Activated CD4-positive, alpha-beta T cell treated with anti-CD3 and anti-CD28 coated beads, Interleukin-2, amount 50 U/mL, for 16 hours (primary cell): ENCODE data around the gene MSH5.
"Not testable (repeated sequence)": the region's sequence is repeated elsewhere in the genome, so short reads cannot be mapped to it uniquely, and the experiment has no call there.

Source experiments
- DNase-seq: peaks from one replicate; pipeline ENCODE4 v3.0.0-alpha.2; 2020

MSH5 gene

DNA sequence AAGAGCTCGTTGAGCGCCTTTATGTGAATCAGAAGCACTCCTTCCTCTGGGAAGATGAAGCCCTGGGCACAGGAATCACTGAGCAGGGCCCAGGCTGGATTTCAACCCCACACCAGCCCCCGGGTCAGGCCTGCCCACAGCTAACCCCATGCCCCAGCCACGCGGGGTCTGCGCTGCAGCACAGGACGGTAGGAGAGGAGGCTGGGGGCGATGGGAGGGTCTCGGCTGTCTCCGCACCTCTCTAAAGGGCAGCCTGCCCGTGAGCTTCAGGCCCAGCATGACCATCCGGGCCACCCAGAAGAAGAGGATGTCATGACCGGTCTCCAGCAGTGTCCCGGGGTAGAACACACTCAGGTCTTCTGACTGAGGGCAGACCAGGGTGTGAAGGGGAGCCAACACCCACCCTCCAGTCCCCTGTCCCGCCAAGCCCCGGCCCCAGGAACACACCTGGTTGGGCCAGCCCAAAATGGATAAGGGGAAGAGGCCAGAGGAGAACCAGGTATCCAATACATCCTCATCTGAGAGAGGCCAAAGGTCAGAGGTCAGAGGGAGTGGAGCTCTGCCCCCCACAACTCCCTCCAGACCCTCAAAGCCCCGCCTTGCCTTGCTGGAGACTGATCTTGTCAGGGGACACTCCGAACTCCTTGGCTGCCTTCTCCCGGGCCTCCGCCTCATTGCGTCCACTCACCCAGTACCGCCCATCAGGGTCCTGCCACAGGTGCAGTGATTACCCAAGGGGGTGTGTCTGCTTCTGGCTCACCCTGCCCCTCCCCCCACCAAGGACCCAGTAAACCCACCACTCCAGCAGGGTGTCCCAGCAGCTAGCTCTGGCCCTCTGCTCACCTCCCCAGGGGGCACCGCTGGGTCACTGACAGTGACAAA is 41.7 kb downstream of the MSH5 start:
- no peak for DNase-seq

DNA sequence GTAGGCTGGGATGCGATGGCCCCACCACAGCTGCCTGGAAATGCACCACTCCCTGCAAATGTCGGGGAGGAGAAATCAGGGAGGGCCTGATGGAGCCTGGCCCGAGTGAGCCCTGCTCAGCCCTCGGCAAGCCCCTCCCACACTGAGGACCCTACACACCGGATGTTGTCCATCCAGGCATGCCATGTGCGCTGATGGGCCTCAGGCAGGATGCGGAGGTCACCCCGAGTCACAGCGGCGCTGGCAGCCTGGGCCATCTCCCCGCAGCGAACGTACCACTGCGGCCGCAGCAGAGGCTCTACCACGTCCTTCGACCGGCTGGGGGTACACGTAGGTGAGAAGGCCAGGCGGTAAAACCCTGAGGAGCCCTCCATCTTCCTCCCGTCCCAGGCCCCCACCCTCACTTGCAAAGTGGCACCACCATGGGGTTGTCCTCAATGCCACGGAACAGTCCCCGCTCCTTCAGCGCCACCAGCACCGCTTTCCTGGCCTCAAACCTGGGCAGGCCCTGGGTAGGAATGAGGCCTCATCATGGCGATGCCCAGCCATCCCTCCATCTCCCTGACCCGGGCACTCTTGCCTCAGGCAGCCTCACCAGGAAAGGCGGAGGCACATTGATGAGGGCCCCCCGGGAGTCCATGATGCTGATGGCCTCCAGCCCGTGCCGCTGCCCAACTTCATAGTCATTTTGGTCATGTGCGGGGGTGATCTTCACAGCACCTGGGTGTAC is 42.5 kb downstream of the MSH5 start:
- no peak for DNase-seq

DNA sequence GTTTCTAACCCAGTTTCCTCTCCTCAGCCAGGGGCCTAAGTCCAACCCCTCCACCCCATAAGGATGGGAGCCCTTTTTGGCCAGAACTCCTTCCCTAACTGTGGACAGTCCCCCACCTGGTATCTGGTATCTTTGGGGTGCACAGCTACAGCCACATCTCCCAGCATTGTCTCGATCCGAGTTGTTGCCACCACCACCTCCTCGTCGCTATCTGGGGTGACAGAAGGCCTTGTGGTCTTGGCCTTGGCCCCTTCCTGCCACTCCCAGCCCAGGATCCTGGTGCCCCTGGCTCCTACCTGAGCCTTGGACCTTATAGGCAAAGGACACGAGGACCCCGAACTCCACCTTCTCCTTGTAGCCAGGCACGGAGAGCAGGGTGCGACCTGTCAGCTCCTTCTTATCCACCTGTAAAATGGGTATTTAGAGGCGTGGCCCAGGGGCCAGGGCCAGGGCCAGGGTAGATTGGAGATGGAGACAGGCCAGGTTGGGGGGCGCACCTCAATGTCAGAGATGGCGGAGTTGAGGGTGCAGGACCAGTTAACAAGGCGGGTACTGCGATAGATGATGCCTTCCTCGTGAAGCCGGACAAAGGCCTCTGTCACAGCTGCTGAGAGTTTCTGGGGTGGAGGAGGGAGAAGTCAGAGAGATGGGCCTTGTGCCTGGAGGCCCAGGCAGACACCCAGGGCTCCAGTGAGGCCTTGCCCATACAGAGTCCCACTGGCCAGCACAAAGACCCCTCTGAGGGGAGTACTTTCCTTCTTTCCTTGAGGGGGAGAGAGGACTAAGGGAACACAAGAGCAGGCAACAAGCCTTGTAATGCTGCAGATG is 44.5 kb downstream of the MSH5 start:
- DNase-seq: no peak

DNA sequence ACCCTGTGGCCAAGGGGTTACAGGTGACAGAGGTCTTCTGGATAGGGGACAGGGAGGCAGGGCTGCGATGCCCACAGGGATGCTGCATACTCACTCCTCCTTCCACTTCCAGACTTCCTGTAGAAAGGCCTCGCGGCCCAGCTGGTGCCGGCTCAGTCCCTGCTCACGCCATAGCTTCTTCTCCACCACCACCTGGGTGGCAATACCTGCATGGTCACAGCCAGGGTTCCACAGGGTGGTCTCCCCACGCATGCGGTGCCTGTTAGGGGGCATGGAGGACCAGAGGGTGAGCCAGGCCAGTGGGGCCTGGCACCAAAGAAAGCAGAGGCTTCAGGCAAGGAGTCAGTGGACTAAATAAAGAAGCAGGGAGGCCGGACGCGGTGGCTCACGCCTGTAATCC is 45.7 kb downstream of the MSH5 start:
- no peak for DNase-seq

DNA sequence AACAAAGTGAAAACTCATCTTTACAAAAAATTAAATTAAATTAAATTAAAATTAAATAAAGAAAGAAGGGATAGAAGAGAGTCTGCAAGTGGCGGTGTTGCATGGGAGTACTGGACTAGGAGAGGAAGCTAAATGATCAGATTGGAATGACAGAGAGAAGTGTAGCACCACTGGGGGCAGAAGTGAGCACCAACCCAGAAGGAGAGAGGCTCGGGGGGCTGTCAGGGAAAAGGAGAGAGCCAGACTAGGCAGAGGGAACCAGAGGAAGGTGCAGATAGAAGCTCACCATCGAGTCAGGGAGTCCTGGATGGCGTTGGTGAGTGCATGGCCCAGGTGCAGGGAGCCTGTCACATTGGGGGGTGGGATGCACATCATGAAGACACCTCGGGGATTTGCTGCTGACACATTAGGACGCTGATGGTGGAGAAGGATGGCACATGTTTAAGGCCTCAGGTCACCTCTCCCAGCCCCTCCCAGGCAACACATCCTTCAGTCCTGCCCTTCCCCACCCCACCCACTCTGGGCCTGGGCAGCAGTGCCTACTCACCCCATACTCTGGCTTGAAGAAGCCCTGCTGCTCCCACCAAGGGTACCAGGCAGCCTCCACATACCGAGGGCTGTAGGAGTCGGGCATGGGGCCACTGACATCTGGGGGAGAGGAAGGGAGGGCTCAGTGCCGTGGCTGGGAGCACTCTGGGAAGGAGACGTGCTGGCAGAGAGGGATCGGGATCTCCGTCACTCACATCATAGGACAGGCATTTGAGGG is 51.7 kb downstream of the MSH5 start:
- DNase-seq: peak; percentile 57

DNA sequence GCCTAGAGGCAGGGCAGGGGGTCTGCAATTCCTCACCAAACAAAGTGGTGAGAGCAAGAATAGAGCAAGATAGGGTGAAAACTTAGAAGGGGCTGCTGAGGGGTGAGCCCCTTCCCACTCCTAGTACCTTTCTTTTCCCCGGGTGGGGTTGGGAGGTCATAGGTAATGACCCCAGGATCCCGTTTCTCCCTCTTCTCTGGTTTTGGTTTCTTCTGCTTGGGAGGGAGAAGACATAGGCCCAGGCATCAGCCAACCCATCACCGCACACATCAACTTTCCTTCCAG is 52.2 kb downstream of the MSH5 start:
- no peak for DNase-seq

DNA sequence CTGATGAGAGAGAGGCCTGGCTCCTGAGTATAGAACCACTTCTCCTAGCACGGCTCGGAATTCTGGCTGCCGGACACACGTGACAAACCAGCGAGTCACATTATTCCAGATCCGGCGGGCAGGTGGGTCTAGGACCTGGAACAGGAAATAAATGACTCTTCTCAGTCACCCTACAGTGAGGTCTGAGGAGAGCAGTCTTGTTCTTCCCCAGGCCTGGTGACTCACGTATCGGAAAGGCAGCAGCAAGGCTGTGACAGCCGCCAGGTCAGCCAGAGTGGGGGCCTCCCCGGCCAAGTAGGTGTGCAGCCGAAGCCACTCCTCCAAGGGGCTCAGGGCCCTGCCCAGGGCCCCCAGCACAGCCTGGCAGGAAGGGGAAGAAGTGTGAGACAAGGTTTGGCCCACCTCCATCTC is 53.0 kb downstream of the MSH5 start:
- no peak for DNase-seq

DNA sequence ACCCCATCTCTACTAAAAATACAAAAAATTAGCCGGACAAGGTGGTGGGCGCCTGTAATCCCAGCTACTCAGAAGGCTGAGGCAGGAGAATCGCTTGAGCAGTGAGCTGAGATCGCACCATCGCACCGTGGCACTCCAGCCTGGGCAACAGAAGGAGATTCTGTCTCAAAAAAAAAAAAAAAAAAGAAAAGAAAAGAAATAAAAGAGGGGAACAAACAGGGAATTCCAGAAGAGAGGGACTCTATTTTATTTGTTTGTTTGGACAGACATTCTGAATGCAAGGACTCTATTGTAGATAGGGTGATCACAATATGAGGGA is 54.1 kb downstream of the MSH5 start:
- DNase-seq: not testable (repeated sequence)

DNA sequence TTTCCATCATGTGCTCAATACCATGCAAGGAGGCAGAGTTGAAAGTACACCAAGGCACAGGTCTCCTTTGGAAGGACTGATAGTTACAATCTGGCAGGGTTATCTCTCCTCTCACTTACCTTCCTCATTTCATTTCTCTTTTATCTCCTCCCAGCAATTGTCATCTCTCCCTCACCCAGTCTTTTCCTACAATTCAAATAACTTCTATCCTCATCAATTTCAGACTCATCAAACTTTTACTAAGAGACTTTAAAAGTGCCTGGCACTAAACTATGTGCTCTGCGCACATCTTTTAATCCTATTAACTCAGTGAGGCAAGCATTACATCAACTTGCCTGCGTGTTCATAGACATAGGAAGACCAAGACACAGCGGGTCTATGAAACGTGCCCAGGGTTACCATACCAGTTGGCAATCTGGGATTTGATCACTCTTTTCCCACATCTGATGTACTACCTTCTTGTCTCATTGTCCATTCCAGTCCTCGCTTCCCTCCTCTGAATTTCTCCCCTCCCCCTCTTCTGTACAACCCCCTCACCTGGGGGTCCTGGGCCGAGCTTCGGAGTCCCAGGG is 54.6 kb downstream of the MSH5 start:
- DNase-seq: no peak

DNA sequence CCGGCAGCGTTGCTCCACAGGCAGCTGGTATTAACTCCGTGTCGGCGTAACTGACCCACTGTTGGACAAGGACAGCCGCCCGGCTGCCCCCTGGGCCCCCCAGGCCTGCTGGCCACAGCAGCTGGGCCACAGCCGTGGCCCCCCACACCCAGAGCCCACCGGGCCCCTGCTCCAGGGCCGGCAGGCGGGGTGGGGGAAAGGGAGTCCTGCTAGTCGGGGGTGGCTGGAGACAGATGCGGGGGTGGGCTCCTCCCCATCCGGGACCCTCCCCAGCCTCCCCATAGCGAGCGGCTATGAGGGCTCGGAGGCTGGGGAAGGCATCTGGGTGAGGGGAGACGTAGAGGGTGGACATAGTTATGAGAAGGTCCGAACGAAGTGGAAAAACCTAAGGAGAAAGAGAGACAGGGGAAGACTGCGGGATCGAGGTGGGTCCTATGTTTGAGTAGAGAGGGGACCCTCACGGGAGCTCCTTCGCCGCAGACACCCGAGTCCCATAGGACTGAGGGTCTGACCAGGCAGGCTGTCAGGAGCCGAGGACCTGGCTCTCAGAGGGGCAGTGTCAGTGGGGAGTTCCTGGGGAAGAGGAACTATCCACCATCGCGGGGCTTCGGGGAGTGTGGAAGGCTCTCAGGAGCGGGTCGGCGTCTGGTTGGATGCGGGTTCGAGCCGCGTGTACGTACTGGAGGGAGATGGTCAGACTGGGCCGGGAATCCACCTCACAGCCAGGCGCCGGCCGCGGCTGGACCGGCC is 55.2 kb downstream of the MSH5 start:
- no peak for DNase-seq

DNA sequence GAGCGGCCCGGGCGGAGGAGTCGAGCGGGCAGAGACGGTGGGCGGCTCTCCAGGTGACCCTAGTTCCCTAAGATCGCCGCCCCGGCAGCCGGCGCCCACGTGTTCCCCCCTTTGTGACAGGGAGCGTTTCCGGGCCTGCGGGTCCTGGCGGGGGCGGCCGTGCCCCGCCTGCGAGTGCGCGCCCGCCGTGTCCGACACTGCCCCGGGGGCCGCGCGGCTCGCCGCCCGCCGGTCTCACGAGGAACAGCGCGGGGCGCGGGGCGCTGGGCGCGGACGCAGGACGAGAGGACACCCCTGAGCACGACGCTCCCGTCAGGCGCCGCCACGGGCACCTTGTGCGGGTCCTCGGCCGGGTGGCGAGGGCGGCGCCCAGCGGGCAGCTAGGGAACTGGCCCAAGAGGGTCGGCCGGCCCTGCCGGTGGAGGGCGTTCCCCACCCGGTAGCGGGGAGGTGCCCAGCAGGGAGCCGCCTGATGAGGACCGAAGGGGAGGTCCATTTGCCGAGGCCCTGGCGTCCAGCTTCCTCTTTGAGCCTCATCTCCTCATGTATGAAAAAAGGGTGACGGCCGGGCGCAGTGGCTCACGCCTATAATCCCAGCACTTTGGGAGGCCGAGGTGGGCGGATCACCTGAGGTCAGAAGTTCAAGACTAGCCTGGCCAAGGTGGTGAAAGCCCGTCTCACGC is 56.0 kb downstream of the MSH5 start, which contains the start of gene VARS1:
Gene VARS1, minus strand, starts transcription at position 137 of the 683 bp plus-strand sequence. CDS start 535 bp downstream, outside the sequence.
- peak; percentile 92 for DNase-seq

DNA sequence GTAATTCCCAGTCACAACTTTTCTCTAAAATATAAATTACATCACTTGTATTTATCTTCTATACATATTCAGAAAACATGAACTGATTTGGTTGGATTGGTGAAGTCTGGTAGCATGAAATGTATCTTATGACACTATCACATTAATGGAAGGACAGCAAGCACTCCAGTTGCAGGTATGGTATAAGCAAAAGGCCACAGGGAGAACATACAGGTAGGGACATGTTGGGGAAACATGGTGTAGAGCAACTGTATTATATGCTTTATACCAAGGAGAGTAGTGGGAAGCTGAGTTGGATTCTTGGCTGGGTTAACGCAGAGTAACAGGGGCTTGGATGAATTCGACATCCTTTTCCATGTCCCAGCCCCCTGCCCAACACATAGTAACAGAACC is 57.2 kb downstream of the MSH5 start:
- DNase-seq: no peak

DNA sequence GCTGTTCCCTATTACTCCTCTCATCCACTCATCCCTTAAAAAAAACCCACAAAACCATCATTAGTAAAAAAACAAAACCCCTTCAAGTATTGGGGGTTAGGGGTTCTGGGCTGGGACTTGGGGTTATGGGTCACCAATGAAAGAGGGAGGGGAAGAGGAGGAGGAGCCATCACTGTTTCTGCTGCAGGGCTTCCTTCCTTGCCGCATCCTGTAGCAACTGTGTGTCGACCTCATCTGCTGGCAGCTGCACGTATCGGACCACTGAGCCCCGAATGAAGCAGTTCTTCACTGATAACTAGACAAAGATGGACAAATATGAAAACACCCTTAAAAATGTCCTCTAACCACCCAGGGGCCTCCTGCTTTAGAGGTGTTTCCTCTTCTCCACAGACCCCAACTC is 57.8 kb downstream of the MSH5 start:
- DNase-seq: peak; percentile 69

DNA sequence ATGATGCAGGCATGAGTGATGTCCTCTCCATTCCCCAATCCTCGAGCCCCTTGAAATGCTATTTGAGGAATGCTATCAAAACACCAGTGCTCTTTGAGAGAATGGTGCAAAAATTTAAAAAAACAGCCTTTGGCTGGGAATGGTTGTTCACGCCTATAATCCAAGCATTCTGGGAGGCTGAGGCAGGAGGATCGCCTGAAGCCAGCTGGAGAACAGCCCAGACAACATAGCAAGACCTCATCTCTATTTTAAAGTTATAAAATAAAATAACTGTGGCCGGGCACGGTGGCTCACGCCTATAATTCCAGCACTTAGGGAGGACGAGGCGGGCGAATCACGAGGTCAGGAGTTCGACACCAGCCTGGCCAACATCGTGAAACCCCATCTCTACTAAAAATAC is 60.0 kb downstream of the MSH5 start:
- no peak for DNase-seq

DNA sequence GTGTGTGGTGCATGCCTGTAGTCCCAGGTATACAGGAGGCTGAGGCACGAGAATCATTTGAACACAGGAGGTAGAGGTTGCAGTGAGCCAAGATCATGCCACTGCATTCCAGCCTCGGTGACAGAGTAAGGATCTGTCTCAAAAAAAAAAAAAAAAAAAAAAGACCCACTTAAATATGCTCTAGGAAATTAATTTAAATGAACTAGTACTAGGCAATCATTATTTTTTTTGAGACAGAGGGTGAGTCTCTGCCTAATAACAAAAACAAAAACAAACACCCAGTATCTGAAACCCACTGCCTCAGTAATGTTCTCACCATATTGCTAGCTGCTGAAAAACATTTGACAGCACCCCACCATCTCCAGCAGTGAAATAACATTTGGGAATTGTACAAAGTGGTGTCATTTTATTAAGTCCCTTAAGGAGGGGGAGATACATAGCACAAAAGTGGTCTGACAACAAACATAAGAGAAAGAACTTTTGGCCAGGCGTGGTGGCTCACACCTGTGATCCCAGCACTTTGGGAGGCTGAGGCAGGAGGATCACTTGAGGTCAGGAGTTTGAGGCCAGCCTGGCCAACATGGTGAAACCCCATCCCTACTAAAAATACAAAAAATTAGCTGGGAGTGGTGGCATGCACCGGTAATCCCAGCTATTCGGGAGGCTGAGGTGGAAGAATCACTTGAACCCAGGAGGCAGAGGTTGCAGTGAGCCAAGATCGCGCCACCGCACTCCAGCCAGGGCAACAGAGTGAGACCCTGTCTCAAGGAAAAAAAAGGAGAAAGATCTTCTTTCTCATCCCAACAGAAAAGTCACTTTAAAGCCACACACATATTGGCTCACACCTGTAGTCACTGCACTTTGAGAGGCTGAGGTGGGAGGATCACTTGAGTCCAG is 61.5 kb downstream of the MSH5 start:
- not testable (repeated sequence) for DNase-seq

DNA sequence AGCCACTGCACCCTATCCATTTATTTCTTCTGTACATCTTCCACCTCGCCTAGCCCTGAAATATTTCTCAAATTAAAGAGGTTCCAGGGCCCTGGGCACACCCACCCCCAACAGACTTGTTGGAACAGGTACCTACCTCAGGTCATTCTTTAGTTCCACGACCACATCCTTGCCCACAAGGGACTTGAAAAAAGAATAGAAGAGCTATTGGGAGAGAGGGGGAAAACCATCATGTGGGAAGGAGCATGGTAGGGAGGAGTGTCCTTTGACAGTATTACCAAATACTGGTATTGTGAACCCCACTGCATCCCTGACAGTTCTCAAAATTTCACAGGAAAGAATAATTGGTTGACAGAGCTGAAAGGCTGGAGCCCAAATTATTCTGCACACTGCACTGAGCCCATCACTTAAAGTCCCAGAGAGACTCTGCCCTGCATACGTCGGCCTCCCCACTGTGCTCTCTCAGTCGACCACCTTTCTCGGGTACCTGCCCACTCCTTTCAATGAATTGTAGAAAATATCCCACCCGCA is 66.2 kb downstream of the MSH5 start:
- no peak for DNase-seq

DNA sequence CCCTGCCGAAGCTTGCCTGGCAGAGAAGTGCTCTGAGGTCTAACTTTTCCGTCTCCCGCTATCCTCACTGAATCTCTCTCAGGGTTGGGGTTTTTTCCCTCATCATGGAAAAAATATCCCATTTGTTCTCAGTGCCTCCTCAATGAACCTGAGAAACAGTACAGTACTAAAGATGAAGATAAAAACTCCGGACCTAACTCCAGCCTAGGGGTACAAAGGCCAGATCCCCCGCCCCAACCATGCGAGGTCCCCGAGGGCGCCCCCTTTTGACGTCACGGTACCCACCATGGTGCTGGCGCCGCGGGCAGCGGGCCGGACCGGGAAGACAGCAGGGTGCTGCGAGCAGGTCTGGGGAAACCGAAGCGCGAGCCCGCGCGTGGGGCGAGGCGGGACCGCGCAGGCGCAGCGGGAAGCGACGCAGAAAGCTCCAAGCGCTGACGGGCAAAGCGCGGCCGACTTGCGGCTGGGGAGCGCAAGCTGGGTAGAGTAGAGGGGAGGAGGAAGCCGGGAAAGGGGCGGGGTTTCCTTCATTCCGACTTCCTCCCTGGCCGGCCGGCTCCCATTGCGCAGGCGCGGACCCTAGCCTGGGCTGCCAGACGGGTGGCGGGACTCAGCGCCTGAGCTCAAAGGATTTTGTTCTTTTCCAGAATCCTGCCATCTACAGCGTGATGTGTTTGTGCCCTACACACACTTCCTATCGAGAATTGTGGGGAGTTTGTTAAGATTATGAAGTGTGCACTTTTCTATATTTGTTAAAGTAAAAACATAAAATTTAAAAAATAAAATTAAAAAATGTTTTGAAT is 66.9 kb downstream of the MSH5 start, which contains the start of gene LSM2:
Gene LSM2, minus strand, starts transcription at position 497 of the 803 bp plus-strand sequence. Its CDS starts 209 bp downstream, at position 288.
- peak; percentile 98 for DNase-seq

DNA sequence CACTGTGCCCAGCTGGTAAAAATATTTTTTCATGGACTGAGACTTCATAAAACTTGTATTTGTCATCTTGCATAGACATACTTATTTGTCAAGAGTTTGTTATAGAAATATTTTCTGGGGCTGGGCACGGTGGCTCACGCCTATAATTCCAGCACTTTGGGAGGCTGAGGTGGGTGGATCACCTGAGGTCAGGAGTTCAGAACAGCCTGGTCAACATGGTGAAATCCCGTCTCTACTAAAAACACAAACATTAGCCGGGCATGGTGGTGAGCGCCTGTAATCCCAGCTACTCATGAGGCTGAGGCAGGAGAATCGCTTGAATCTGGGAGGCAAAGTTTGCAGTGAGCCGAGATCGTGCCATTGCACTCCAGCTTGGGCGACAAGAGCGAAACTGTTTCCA is 68.8 kb downstream of the MSH5 start:
- not testable (repeated sequence) for DNase-seq

DNA sequence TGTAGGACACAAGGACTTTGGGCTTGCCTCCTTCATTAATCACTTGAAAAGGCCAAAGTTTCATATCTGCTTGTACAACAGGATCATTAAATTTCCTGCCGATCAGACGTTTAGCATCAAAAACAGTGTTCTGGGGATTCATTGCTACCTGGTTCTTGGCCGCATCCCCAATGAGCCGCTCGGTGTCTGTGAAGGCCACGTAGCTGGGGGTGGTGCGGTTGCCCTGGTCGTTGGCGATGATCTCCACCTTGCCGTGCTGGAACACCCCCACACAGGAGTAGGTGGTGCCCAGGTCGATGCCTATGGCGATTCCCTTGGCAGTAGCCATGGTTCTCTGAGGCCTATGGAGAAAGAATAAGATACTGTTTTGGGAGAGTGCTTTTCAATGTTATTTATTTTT is 71.8 kb downstream of the MSH5 start:
- DNase-seq: no peak
